Loucy (cell line): ENCODE data around the gene PPFIA3.

Experiments
- H2AFZ ChIP-seq: fragments of 200-600 bp; sonication (generic); 2 replicates; pipeline ENCODE4 v1.6.0; 2016; ENCODE audit warnings: antibody characterized with exemption, mild to moderate bottlenecking, low read length, moderate library complexity
- H3F3A ChIP-seq: fragments of 200-600 bp; 2 replicates; pipeline ENCODE4 v1.6.0; 2016; ENCODE audit warnings: antibody characterized with exemption, low read depth, mild to moderate bottlenecking
- H3K27me3 ChIP-seq: fragments of 200-600 bp; sonication (generic); 2 replicates; pipeline ENCODE4 v1.6.1; 2014; ENCODE audit warnings: low read length, mild to moderate bottlenecking; ENCODE audit not compliant: insufficient read depth, poor library complexity, severe bottlenecking
- H3K36me3 ChIP-seq: fragments of 200-600 bp; sonication (generic); 2 replicates; pipeline ENCODE4 v1.6.1; 2016; ENCODE audit warnings: low read length; ENCODE audit not compliant: insufficient read depth
- H3K4me1 ChIP-seq: fragments of 200-600 bp; sonication (generic); 2 replicates; pipeline ENCODE4 v1.5.1; 2014; ENCODE audit warnings: low read length, mild to moderate bottlenecking; ENCODE audit not compliant: insufficient read depth, poor library complexity, severe bottlenecking
- H3K4me2 ChIP-seq: fragments of 200-600 bp; sonication (generic); 2 replicates; pipeline ENCODE4 v1.6.0; 2014; ENCODE audit warnings: antibody characterized with exemption, low read length, low read depth, mild to moderate bottlenecking; ENCODE audit not compliant: poor library complexity, severe bottlenecking
- H3K4me3 ChIP-seq: fragments of 200-600 bp; sonication (generic); 2 replicates; pipeline ENCODE4 v1.5.1; 2014; ENCODE audit warnings: low read length, mild to moderate bottlenecking, mixed read lengths; ENCODE audit not compliant: poor library complexity, severe bottlenecking
- H3K79me2 ChIP-seq: fragments of 200-600 bp; sonication (generic); 2 replicates; pipeline ENCODE4 v1.6.1; 2014; ENCODE audit warnings: low read length; ENCODE audit not compliant: insufficient read depth
- H3K9ac ChIP-seq: fragments of 200-600 bp; sonication (generic); 2 replicates; pipeline ENCODE4 v1.6.0; 2014; ENCODE audit warnings: mild to moderate bottlenecking, low read depth, low read length, moderate library complexity; ENCODE audit not compliant: poor library complexity, severe bottlenecking
- H3K9me2 ChIP-seq: fragments of 200-600 bp; sonication (generic); replicated peaks from 2 replicates; pipeline ENCODE4 v1.6.1; 2016; ENCODE audit warnings: low read depth, low read length, mixed read lengths
- H3K9me3 ChIP-seq: fragments of 200-600 bp; sonication (generic); 2 replicates; pipeline ENCODE4 v1.6.1; 2014; ENCODE audit warnings: mild to moderate bottlenecking, antibody characterized with exemption, low read length, low read depth; ENCODE audit not compliant: insufficient read depth
- H4K20me1 ChIP-seq: fragments of 200-600 bp; sonication (generic); 2 replicates; pipeline ENCODE4 v1.6.0; 2014; ENCODE audit warnings: antibody characterized with exemption, low read length, mild to moderate bottlenecking; ENCODE audit not compliant: insufficient read depth, poor library complexity, severe bottlenecking
- EZH2phosphoT487 ChIP-seq: fragments of 200-600 bp; IDR thresholded peaks from 2 replicates; pipeline ENCODE4 v1.6.1; 2018; ENCODE audit warnings: antibody characterized with exemption, mild to moderate bottlenecking, moderate library complexity, borderline replicate concordance
- TF ChIP-seq, protein P1 (sequence below): fragments of 200-600 bp; sonication (generic); conservative IDR thresholded peaks from 2 replicates; pipeline ENCODE4 v1.5.1; 2014; ENCODE audit warnings: mild to moderate bottlenecking, antibody characterized with exemption, low read length

Gene PPFIA3

DNA sequence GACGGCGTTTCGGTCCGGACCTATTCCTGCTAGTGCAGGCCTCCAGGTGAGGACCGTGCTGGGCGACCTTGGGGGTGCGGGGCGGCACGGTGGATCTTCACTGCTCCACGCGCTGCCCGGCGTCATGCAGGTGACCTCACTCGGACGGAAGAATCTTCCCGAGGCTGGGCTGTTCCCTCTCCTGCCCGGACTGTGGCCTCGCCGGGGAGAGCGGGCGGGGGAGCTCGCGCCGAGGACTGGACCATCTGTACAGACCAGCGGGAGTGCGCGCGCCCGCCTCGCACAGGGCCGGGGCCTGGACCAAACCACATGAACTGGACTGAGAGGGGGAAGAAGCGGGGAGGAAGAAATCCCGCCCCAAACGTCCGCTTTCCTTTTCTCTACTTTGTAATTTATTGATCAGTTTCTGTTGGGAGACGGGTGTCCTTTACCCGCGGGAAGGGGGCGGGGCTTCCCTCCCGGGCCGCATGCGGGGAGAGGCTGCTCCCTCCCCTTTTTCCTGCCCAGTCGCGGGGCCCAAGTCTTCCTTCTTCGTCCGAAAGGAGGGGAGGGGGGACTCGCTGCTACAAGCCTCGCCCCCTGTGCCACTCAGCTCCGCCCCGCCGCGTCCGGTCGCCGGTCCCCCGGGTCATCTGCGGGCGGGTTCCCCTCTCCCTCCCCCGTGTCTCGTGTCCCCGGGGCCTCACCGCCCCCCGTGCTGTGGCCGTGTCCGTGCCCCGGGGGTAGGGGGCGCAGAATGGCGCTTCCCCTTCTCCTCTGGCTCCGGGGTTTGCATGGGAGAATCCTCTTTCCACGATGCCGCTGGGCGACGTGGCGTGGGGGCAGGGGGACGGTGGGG lies 31.0 kb downstream of the PPFIA3 start:
- H3K4me1 ChIP-seq: peaks cover 17% of the 10 kb centered on the region
- no peaks in the 10 kb centered on the region for H3K9me3 ChIP-seq
- no peaks in the 10 kb centered on the region for H3K9me2 ChIP-seq
- H3K4me2 ChIP-seq: peak overlapping the region; percentile 90
- peak overlapping the region; percentile 83 for H3K9ac ChIP-seq
- H3F3A ChIP-seq: no peaks in the 10 kb centered on the region
- peak overlapping the region; percentile 92 for H2AFZ ChIP-seq
- H4K20me1 ChIP-seq: no peaks in the 10 kb centered on the region
- TF ChIP-seq, protein P1, sequence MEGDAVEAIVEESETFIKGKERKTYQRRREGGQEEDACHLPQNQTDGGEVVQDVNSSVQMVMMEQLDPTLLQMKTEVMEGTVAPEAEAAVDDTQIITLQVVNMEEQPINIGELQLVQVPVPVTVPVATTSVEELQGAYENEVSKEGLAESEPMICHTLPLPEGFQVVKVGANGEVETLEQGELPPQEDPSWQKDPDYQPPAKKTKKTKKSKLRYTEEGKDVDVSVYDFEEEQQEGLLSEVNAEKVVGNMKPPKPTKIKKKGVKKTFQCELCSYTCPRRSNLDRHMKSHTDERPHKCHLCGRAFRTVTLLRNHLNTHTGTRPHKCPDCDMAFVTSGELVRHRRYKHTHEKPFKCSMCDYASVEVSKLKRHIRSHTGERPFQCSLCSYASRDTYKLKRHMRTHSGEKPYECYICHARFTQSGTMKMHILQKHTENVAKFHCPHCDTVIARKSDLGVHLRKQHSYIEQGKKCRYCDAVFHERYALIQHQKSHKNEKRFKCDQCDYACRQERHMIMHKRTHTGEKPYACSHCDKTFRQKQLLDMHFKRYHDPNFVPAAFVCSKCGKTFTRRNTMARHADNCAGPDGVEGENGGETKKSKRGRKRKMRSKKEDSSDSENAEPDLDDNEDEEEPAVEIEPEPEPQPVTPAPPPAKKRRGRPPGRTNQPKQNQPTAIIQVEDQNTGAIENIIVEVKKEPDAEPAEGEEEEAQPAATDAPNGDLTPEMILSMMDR: no peak
- TF ChIP-seq EZH2phosphoT487: no peak
- H3K27me3 ChIP-seq: no peaks in the 10 kb centered on the region
- no peaks in the 10 kb centered on the region for H3K36me3 ChIP-seq
- no peaks in the 10 kb centered on the region for H3K79me2 ChIP-seq
- peak overlapping the region; percentile 84 for H3K4me3 ChIP-seq

DNA sequence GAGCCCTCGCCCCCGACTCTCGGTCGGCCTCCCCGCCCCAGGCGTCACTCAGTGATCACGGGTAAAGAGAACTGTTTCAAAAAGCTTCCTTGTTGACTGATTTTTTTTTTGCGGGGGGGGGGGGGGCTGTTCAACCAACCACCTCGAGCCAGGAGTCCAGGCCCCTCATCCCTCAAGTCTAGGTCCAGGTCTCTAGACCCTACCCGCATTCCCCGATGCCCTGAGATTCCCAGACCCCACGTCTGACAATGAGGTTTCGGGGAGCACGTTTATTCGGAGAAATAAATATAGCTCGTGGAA lies 31.6 kb downstream of the PPFIA3 start:
- H3K27me3 ChIP-seq: no peaks in the 10 kb centered on the region
- H3F3A ChIP-seq: no peaks in the 10 kb centered on the region
- no peaks in the 10 kb centered on the region for H4K20me1 ChIP-seq
- H3K4me1 ChIP-seq: peaks cover 15% of the 10 kb centered on the region
- peak overlapping the region; percentile 92 for H2AFZ ChIP-seq
- peak overlapping the region; percentile 83 for H3K9ac ChIP-seq
- H3K4me2 ChIP-seq: peak overlapping the region; percentile 90
- peak overlapping the region; percentile 84 for H3K4me3 ChIP-seq
- H3K9me3 ChIP-seq: no peaks in the 10 kb centered on the region
- no peaks in the 10 kb centered on the region for H3K36me3 ChIP-seq
- TF ChIP-seq EZH2phosphoT487: no peak
- TF ChIP-seq, protein P1: no peak
- no peaks in the 10 kb centered on the region for H3K9me2 ChIP-seq
- H3K79me2 ChIP-seq: no peaks in the 10 kb centered on the region

DNA sequence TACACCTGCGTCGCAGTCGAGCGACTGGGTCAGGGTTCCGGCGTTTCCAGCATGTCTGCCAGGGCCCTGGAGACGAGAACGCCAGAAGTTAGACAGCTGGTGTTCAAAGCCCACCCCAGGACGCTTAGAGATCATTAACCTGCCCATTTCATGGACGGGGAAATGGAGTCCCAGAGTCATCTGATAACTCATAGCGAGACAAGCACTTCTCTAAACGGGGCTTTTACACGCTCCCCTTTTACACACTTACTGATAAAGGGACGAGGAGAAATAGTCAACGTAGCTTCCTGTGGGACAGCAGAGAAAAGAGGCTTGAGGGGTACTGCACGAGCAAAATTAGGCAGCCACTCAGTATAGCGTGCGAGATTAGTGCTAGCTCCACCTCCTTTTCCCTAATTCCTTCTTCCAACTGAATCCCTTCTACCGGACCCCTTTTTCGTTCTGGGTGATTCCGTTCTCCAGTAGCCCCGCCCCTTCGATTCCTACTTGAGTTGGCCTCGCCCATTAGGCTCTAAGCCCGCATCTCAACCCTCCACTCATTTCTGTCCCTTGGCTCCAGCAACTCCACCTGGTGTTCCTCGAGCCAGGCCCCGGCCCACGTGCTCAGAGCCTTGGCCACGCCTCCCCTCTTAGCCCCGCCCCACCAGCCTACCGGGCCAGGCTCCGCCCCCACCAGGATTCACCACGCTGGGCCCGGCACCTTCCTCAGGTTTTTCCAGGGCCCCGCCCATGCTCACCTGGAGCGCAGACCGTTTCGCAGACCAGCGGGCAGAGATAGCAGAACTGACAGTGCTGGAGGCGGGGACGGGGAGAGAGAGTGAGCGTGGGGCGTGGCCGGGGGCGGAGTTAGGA lies 32.1 kb downstream of the PPFIA3 start:
- H3F3A ChIP-seq: no peaks in the 10 kb centered on the region
- peaks cover 15% of the 10 kb centered on the region for H3K4me1 ChIP-seq
- H3K9ac ChIP-seq: no peak overlapping the region
- H2AFZ ChIP-seq: no peak overlapping the region
- no peaks in the 10 kb centered on the region for H3K36me3 ChIP-seq
- H3K9me3 ChIP-seq: no peaks in the 10 kb centered on the region
- no peaks in the 10 kb centered on the region for H3K79me2 ChIP-seq
- no peaks in the 10 kb centered on the region for H3K9me2 ChIP-seq
- no peaks in the 10 kb centered on the region for H4K20me1 ChIP-seq
- no peaks in the 10 kb centered on the region for H3K27me3 ChIP-seq
- no peak overlapping the region for H3K4me3 ChIP-seq
- H3K4me2 ChIP-seq: peak overlapping the region; percentile 90
- TF ChIP-seq, protein P1: no peak
- TF ChIP-seq EZH2phosphoT487: no peak
